ENCODE data around the gene SHC3. TPM values are rescaled to one million over a fixed set of nuclear protein-coding genes. Genes with fewer than 3 reads are reported as not detected.

SHC3 gene
- total and polyA plus RNA-seq, 2 donors (not counting 1 experiment from before 2014, with no cell fraction given), result 1.7 to 16.2 TPM

GRCh38 chr9:88988796-88989641 is 189.6 kb downstream of the SHC3 start:
- no peak overlapping the region for H2AFZ ChIP-seq (ENCODE audit: low read length)
- H3K4me3 ChIP-seq (replicated peaks in 1 of 4; ENCODE audit: control extremely low read depth in 1 of 4, insufficient read depth in 1 of 4, low read depth in 3 of 4, low read length in 4 of 4), result no peak overlapping the region
- H3K79me2 ChIP-seq (ENCODE audit: control insufficient read depth, insufficient read depth, low read length), result peaks cover 21% of the 10 kb centered on the region
- no peaks in the 10 kb centered on the region for H3K36me3 ChIP-seq (ENCODE audit: control insufficient read depth, insufficient read depth, low read length)
- no peaks in the 10 kb centered on the region for H3K27me3 ChIP-seq (ENCODE audit: control insufficient read depth, insufficient read depth, low read length)
- no peak overlapping the region for H3K9ac ChIP-seq (ENCODE audit: insufficient read depth, low read length)
- TF ChIP-seq EZH2 (IDR thresholded peaks at IDR 0.05; ENCODE audit: low read length, missing control alignments), result no peak
- TF ChIP-seq CTCF (conservative IDR thresholded peaks at IDR 0.05 in 1 of 2, IDR thresholded peaks at IDR 0.05 in 1 of 2; ENCODE audit: low read depth in 1 of 2, low read length in 2 of 2), result no peak
- no peak overlapping the region for H3K4me2 ChIP-seq (ENCODE audit: extremely low read depth, insufficient read depth, low read length)
- peaks cover 4% of the 10 kb centered on the region for H3K4me1 ChIP-seq (ENCODE audit: control insufficient read depth, extremely low read depth, insufficient read depth, low read length)
- peak; percentile 55 to 60 for DNase-seq (ENCODE audit: low read depth in 2 of 2)
- H4K20me1 ChIP-seq (ENCODE audit: control insufficient read depth, extremely low read depth, insufficient read depth, low read length), result no peaks in the 10 kb centered on the region
- H3K27ac ChIP-seq (ENCODE audit: insufficient read depth, low read length), result no peak overlapping the region
- H3K9me3 ChIP-seq (ENCODE audit: control insufficient read depth, insufficient read depth, low read depth, low read length), result no peaks in the 10 kb centered on the region

GRCh38 chr9:88987661-88988060 is 191.0 kb downstream of the SHC3 start:
- DNase-seq (ENCODE audit: low read depth in 2 of 2), result no peak
- H4K20me1 ChIP-seq (ENCODE audit: control insufficient read depth, extremely low read depth, insufficient read depth, low read length), result no peaks in the 10 kb centered on the region
- TF ChIP-seq CTCF (conservative IDR thresholded peaks at IDR 0.05 in 1 of 2, IDR thresholded peaks at IDR 0.05 in 1 of 2; ENCODE audit: low read depth in 1 of 2, low read length in 2 of 2) (no peak), EZH2 (IDR thresholded peaks at IDR 0.05; ENCODE audit: low read length, missing control alignments) (no peak)

GRCh38 chr9:88986776-88987175 is 191.8 kb downstream of the SHC3 start:
- DNase-seq (ENCODE audit: low read depth in 2 of 2), result no peak
- H3K4me3 ChIP-seq (replicated peaks in 1 of 4; ENCODE audit: control extremely low read depth in 1 of 4, insufficient read depth in 1 of 4, low read depth in 3 of 4, low read length in 4 of 4), result no peak overlapping the region
- no peaks in the 10 kb centered on the region for H3K27me3 ChIP-seq (ENCODE audit: control insufficient read depth, insufficient read depth, low read length)
- H3K4me1 ChIP-seq (ENCODE audit: control insufficient read depth, extremely low read depth, insufficient read depth, low read length), result no peaks in the 10 kb centered on the region
- TF ChIP-seq EZH2 (IDR thresholded peaks at IDR 0.05; ENCODE audit: low read length, missing control alignments), result no peak
- TF ChIP-seq CTCF (conservative IDR thresholded peaks at IDR 0.05 in 1 of 2, IDR thresholded peaks at IDR 0.05 in 1 of 2; ENCODE audit: low read depth in 1 of 2, low read length in 2 of 2), result no peak
- H3K9me3 ChIP-seq (ENCODE audit: control insufficient read depth, insufficient read depth, low read depth, low read length), result no peaks in the 10 kb centered on the region
- H3K9ac ChIP-seq (ENCODE audit: insufficient read depth, low read length), result no peak overlapping the region
- H3K36me3 ChIP-seq (ENCODE audit: control insufficient read depth, insufficient read depth, low read length), result no peaks in the 10 kb centered on the region
- H4K20me1 ChIP-seq (ENCODE audit: control insufficient read depth, extremely low read depth, insufficient read depth, low read length), result no peaks in the 10 kb centered on the region
- no peak overlapping the region for H3K4me2 ChIP-seq (ENCODE audit: extremely low read depth, insufficient read depth, low read length)
- H2AFZ ChIP-seq (ENCODE audit: low read length), result no peak overlapping the region
- peaks cover 2% of the 10 kb centered on the region for H3K79me2 ChIP-seq (ENCODE audit: control insufficient read depth, insufficient read depth, low read length)
- no peak overlapping the region for H3K27ac ChIP-seq (ENCODE audit: insufficient read depth, low read length)

More at GRCh38 chr9:88987661-88988060, 191.0 kb downstream of the SHC3 start:
- Histone ChIP-seq H3K4me2 (ENCODE audit: extremely low read depth, insufficient read depth, low read length) (no peak overlapping the region), H3K36me3 (ENCODE audit: control insufficient read depth, insufficient read depth, low read length) (no peaks in the 10 kb centered on the region), H3K27me3 (ENCODE audit: control insufficient read depth, insufficient read depth, low read length) (no peaks in the 10 kb centered on the region), H3K4me3 (replicated peaks in 1 of 4; ENCODE audit: control extremely low read depth in 1 of 4, insufficient read depth in 1 of 4, low read depth in 3 of 4, low read length in 4 of 4) (no peak overlapping the region), H2AFZ (ENCODE audit: low read length) (no peak overlapping the region), H3K9ac (ENCODE audit: insufficient read depth, low read length) (no peak overlapping the region), H3K27ac (ENCODE audit: insufficient read depth, low read length) (no peak overlapping the region), H3K9me3 (ENCODE audit: control insufficient read depth, insufficient read depth, low read depth, low read length) (no peaks in the 10 kb centered on the region), H3K4me1 (ENCODE audit: control insufficient read depth, extremely low read depth, insufficient read depth, low read length) (no peaks in the 10 kb centered on the region), H3K79me2 (ENCODE audit: control insufficient read depth, insufficient read depth, low read length) (peaks cover 10% of the 10 kb centered on the region)
